GM13976 (cell line): ENCODE results near the gene CD48.
"Not testable (repeated sequence)": the region's sequence is repeated elsewhere in the genome, so short reads cannot be mapped to it uniquely, and the experiment has no call there.

Experiments used
- DNase-seq: peaks from one replicate; pipeline ENCODE4 v3.0.0; 2012; ENCODE audit warnings: low spot score
- CTCF ChIP-seq: IDR thresholded peaks from 2 replicates; pipeline ENCODE4 v1.5.1; 2012; ENCODE audit warnings: borderline replicate concordance, mild to moderate bottlenecking; ENCODE audit not compliant: insufficient read depth; ENCODE audit errors: extremely low read depth, missing control alignments, control extremely low read depth
- in situ Hi-C: fragments of 300-500 bp; cut with MboI; formaldehyde crosslinking; loops from one replicate; pipeline ENCODE4 v1.12.0; 2022; ENCODE audit warnings: low sequenced_read_pairs, mixed read lengths, inconsistent platforms; ENCODE audit not compliant: unreplicated experiment

Gene CD48

DNA sequence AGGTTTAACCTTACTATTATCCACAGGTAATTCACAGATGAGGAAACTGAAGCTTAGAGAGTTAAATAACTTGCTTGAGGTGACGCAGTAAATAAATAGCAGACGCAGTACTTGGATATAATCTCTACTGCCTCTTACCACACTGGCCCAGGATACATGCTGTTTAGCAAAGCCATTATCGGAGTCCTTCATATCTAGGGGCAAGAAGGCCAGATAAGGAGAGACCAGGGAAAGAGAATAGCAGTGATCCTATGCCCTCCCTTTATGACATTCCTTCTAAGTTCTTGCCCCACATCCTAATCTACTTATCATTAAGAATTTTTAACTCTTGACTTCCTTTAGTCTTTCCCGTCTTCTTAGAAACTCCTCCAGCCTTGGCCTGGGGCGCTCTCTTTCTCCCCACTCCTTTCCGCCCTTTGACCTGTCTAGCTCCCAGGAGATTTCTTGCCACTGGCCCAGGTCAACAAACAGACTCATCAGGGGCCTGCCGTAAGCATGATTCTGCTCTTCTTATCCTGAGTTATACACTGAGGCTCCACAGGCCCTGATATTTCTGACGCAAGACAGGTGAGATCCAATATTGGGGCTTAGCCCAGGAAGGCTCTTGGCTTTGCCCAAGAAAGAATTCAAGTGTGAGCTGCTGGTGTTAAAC, 53.3 kb downstream of the CD48 start:
- no peak for TF ChIP-seq CTCF
- in situ Hi-C loops = no loop called here
- DNase-seq = no peak

GRCh38 chr1:160657250-160657781, 54.3 kb downstream of the CD48 start:
- no peak for TF ChIP-seq CTCF
- in situ Hi-C loops = no loop called here
- DNase-seq = no peak

DNA sequence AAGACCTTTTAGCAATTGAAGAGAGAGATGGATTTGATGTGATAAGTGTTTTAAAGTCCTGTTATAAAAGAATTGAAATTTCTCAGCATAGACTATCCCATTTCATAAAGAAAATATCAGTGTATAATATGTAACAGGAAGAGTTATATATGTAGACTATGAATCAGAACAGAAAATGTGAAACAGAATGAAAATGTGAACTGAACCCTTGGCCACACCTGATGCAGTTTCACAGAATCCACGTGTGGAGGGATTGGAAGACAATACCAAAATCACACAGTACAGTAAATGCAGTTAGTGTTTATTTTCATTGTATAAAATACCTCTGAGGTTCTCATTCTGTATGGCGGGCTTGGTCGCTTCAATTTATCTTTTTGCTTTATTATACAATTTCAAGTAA, 54.9 kb downstream of the CD48 start:
- no peak for TF ChIP-seq CTCF
- in situ Hi-C loops = no loop called here
- no peak for DNase-seq

DNA sequence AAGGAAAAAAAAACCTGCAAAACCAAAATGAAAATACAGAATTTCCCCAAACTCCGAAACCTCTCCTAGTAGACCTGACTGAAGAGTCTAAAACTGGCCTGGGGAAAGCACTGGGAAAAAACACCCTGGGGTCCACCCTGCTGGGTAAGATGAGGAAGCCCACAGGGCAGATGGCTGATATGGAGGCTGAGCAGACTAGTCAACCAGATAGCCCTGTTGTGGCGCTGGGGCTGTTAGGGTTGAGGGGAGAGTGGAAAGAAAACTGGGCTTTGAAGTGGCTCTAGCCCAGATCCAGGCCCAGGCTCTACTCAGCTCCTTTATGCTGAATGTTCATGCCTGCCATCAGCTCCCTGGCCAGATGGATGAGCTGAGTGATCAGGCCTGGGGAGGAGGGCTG, 58.0 kb downstream of the CD48 start:
- DNase-seq = no peak
- TF ChIP-seq CTCF = no peak
- in situ Hi-C loops = no loop called here

DNA sequence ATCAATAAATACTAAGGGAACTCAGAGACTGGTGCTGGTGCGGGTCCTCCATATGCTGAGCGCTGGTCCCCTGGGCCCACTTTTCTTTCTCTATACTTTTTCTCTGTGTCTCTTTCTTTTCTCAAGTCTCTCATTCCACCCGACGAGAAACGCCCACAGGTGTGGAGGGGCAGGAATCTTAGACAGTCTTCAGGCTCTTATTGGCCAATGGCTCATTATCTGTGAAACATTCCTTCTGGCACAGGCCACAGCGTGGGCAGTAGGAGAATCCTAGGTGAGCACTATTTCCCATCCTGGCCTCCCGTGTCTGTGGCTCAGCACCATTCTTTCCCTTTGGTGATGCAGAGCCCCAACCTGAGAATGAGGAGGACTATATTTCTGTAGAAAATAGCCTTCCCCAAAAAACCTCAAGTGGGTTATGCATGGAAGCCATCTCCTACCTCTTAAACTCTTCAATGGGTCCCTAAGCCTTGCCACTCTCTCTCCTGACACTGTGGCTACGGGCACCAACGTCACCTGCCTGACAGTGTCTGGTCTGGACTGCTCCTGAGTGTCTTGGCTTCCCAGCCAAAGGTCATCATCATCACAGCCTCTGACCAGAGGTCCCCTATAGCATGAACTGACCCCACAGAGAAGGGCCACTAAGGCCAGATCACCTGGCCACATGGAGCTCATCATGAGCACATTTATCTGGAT, 58.5 kb downstream of the CD48 start:
- DNase-seq = no peak
- in situ Hi-C loops = no loop called here
- no peak for TF ChIP-seq CTCF

GRCh38 chr1:160652065-160652641, 59.5 kb downstream of the CD48 start:
- DNase-seq, in situ Hi-C loops: not testable (repeated sequence)
